ENCODE data around the gene GRHL1. TPM values are rescaled to one million over a fixed set of nuclear protein-coding genes. Genes with fewer than 3 reads are reported as not detected.

GRHL1 gene
- total and polyA plus RNA-seq, 2 donors (not counting 1 experiment from before 2014, with no cell fraction given): 0.25 to 0.76 TPM

GRCh38 chr2:10038716-10039115, 87.2 kb downstream of the GRHL1 start:
- Histone ChIP-seq H3K4me3 (ENCODE audit: control extremely low read depth in 1 of 5, extremely low read depth in 1 of 5, insufficient read depth in 1 of 5, low read depth in 2 of 5, low read length in 4 of 5) (no peak overlapping the region), H3K36me3 (replicated peaks in 1 of 2; ENCODE audit: control extremely low read depth in 1 of 2, control insufficient read depth in 1 of 2, extremely low read depth in 1 of 2, insufficient read depth in 2 of 2, low read length in 1 of 2) (no peaks in the 10 kb centered on the region), H3K27me3 (replicated peaks in 1 of 4; ENCODE audit: control extremely low read depth in 1 of 4, control insufficient read depth in 3 of 4, insufficient read depth in 4 of 4, low read length in 3 of 4) (no peaks in the 10 kb centered on the region), H3K79me2 (ENCODE audit: control insufficient read depth, insufficient read depth, low read length) (no peaks in the 10 kb centered on the region), H3K9me3 (ENCODE audit: control extremely low read depth in 1 of 3, control insufficient read depth in 2 of 3, insufficient read depth in 1 of 3, low read length in 2 of 3) (peaks cover 0 to 12% (median 0%) of the 10 kb centered on the region in 3 donors), H3K4me1 (ENCODE audit: control insufficient read depth in 2 of 2, insufficient read depth in 2 of 2, low read length in 2 of 2) (peaks cover 24 to 37% of the 10 kb centered on the region in 2 donors), H3K4me2 (replicated peaks; ENCODE audit: low read depth, low read length, poor library complexity, severe bottlenecking) (no peak overlapping the region), H4K20me1 (ENCODE audit: control insufficient read depth, insufficient read depth, low read length, poor library complexity, severe bottlenecking) (no peaks in the 10 kb centered on the region), H3K27ac (ENCODE audit: low read length in 2 of 2) (no peak overlapping the region), H2AFZ (ENCODE audit: insufficient read depth, low read depth, low read length, poor library complexity, severe bottlenecking) (no peak overlapping the region), H3K9ac (ENCODE audit: low read length) (no peak overlapping the region)
- Mint-ChIP-seq H3K4me1 (peaks cover 28% of the 10 kb centered on the region), H3K4me3 (no peak overlapping the region), H3K27ac (no peak overlapping the region), H3K27me3 (no peaks in the 10 kb centered on the region), H3K9me3 (ENCODE audit: insufficient read depth) (no peaks in the 10 kb centered on the region)
- DNase-seq (no peak), ATAC-seq (ENCODE audit: low read depth) (no peak)
- TF ChIP-seq CTCF (IDR thresholded peaks at IDR 0.05): no peak
- no peak for TF ChIP-seq EZH2 (IDR thresholded peaks at IDR 0.05; ENCODE audit: borderline replicate concordance, insufficient read depth, low read depth, low read length, poor library complexity, severe bottlenecking)
- ChIA-PET POLR2A (no interaction called here), CTCF (interaction anchor here (0.6 to 5.3 kb wide), 4 partner anchors 9 to 55 kb away, joined by 3 to 49 read pairs (median 4); no protein-coding TSS in a partner anchor)
- intact Hi-C loops (cut with micrococcal nuclease): no loop called here

GRCh38 chr2:10039658-10040410, 88.3 kb downstream of the GRHL1 start:
- TF ChIP-seq CTCF (IDR thresholded peaks at IDR 0.05): no peak
- TF ChIP-seq EZH2 (IDR thresholded peaks at IDR 0.05; ENCODE audit: borderline replicate concordance, insufficient read depth, low read depth, low read length, poor library complexity, severe bottlenecking): no peak
- ChIA-PET POLR2A (no interaction called here), CTCF (no interaction called here)
- Histone ChIP-seq H2AFZ (ENCODE audit: insufficient read depth, low read depth, low read length, poor library complexity, severe bottlenecking) (no peak overlapping the region), H4K20me1 (ENCODE audit: control insufficient read depth, insufficient read depth, low read length, poor library complexity, severe bottlenecking) (no peaks in the 10 kb centered on the region), H3K27ac (ENCODE audit: low read length in 2 of 2) (no peak overlapping the region), H3K36me3 (replicated peaks in 1 of 2; ENCODE audit: control extremely low read depth in 1 of 2, control insufficient read depth in 1 of 2, extremely low read depth in 1 of 2, insufficient read depth in 2 of 2, low read length in 1 of 2) (no peaks in the 10 kb centered on the region), H3K4me2 (replicated peaks; ENCODE audit: low read depth, low read length, poor library complexity, severe bottlenecking) (no peak overlapping the region), H3K4me3 (ENCODE audit: control extremely low read depth in 1 of 5, extremely low read depth in 1 of 5, insufficient read depth in 1 of 5, low read depth in 2 of 5, low read length in 4 of 5) (no peak overlapping the region), H3K79me2 (ENCODE audit: control insufficient read depth, insufficient read depth, low read length) (no peaks in the 10 kb centered on the region), H3K9me3 (ENCODE audit: control extremely low read depth in 1 of 3, control insufficient read depth in 2 of 3, insufficient read depth in 1 of 3, low read length in 2 of 3) (peaks cover 0 to 20% (median 0%) of the 10 kb centered on the region in 3 donors), H3K4me1 (ENCODE audit: control insufficient read depth in 2 of 2, insufficient read depth in 2 of 2, low read length in 2 of 2) (peaks cover 25 to 37% of the 10 kb centered on the region in 2 donors), H3K27me3 (replicated peaks in 1 of 4; ENCODE audit: control extremely low read depth in 1 of 4, control insufficient read depth in 3 of 4, insufficient read depth in 4 of 4, low read length in 3 of 4) (no peaks in the 10 kb centered on the region), H3K9ac (ENCODE audit: low read length) (no peak overlapping the region)
- H3K4me1 Mint-ChIP-seq: peaks cover 30% of the 10 kb centered on the region
- DNase-seq (no peak), ATAC-seq (ENCODE audit: low read depth) (no peak)
- H3K4me3 Mint-ChIP-seq: no peak overlapping the region
- no peaks in the 10 kb centered on the region for H3K27me3 Mint-ChIP-seq
- no peak overlapping the region for H3K27ac Mint-ChIP-seq
- 95% methylated on average over 15 of the region's 16 CpGs for WGBS (ENCODE audit: insufficient coverage)
- no peaks in the 10 kb centered on the region for H3K9me3 Mint-ChIP-seq (ENCODE audit: insufficient read depth)
- intact Hi-C loops (cut with micrococcal nuclease): loop anchor here (5.0 to 10.0 kb wide), 3 partner anchors 483 to 1205 kb away; partner anchors contain the start of genes ADAM17, KIDINS220 and SLC66A3
